DMS53 (cell line): ENCODE measurements around the gene CFDP1.

Experiments
- DNase-seq: peaks from one replicate; lab custom pipeline; 2025; lab: John Stamatoyannopoulos, UW

Gene CFDP1

DNA sequence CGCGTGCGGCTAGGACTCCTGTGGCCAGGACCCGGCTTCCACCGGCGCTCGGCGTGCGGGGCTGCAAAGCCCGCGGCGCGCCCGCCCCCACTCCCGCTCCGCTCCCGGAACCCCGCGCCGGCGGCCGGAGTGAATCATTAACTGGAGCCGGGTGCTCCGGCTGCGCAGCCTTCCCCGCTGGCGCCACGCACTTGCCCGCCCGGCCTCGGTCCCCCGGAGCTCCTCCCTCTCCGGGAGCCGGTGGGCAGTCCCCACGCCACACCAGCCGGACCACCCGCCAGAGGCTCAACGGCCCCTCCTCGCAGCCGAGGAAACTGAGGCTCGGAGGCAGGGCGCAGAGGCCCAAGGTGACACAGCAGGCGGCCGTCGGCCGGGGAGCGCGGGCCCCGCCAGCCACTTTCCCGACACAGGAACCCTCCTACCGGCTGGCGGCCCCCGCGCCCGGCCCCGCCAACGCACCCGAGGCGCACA is 182.5 kb downstream of the CFDP1 start:
- DNase-seq = peak; percentile 83

DNA sequence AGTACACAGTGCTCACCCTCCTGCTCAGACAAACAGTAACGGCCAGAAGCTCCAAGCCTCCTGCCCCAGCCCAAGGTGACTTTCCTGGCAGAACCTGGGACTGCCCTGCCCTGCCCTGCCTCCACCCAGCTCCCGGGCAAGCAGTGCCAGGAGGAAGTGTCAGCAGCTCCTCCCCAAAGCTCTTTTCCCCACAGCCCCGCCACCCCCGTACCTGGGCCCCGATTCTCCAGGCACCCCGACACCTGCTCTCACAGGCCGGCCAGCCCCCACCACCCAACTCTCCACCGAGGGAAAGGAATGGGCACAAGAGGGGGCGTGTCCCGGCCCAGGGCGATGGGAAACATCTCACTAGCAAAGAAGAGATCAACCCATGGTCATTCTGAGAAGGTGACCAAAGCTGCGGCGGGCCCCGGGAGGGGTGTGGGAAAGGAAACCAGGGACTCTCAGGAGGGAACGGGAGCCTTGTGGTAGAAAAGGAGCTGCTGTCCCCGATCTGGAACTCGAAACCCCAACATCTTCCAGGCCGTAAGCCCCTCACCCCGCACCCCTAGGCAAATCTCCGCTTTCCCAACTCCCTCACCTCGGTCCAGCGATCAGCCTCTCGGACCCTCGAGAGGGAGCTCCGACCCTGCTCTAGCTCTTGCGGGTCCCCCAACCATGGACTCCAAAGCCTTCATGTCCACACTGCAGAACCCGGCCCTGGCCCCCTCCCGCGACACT is 183.1 kb downstream of the CFDP1 start:
- DNase-seq = peak; percentile 40

DNA sequence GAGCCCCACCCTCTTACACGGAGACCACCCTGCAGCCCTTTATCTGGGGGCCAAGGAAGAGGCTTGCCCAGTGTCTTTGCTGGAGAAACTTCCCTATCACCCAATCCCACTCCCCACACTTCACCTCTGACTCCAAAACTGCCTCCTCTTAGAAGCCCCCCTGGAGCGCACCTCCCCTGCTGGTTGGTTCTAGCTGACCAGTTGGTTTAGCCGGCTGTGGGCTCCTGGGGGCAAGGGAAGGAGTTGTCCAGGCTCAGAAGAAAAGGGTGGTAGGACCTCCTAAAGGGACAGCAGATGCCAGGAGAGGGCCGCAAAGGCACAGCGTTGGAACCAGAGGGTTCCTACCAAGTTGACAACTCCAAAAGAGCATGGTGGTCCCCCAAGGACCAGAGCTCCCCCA is 183.9 kb downstream of the CFDP1 start:
- no peak for DNase-seq

DNA sequence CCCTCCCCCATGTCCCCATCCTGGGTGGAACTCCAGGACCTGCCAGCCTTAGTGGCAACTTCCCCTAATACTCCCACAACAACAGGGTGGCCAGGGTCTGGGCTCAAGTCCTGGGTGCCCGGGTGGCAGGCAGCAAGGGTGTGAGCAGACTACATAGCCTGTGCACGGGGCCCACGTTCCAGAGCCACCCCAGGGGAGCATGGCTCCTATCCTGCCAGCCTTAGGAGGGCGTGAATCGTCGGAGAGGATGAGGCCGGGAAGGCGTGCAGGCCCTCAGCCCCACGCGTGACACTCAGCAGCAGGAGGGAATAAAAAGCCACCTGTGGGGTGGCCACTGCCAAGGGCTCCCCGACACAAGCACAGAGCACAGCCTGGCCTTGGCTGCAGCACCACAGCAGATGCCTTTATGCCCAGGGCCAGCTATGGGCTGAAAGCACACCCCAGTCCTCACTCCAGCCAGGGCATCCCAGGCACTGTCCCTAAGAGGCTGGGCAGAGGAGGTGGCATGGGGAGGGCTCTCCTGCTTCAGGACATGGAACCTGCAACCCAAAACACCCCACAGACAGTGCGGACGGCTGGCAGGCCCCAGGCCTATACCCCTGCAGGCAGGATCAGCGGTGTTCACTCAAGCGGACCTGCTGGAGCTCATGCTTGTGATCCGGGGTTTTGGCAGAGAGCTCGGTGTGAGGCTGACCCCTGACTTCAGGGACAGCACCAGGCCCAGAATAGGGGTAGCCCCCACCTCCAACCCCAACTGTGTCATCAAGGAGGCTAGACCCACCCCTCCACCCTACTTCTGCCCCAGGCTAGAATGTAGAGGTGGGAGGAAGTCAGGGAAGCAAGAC is 184.5 kb downstream of the CFDP1 start:
- DNase-seq = no peak

- DNase-seq = no peak
These were observed 185.2 kb downstream of the CFDP1 start for GRCh38 chr16:75248142-75248535.

DNA sequence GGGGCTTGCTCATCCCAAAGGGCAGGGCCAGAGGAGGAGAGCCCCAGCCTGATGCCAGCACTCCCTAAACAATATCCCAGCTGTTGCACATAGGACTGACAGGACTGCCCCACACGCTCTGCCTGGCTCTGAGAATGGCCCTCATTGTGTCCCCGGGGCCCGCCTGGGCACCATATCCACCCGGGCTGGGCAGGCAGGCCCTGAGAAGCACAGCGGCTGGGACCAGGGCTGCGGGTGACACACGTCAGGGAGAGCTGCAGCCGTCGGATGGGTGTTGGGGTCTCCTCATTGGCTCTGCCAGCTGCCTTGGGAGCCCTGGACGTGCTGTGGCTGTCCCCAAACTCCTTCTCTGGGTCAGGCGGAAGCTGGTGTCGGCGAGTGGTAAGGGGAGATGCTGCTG is 186.1 kb downstream of the CFDP1 start:
- DNase-seq = no peak

DNA sequence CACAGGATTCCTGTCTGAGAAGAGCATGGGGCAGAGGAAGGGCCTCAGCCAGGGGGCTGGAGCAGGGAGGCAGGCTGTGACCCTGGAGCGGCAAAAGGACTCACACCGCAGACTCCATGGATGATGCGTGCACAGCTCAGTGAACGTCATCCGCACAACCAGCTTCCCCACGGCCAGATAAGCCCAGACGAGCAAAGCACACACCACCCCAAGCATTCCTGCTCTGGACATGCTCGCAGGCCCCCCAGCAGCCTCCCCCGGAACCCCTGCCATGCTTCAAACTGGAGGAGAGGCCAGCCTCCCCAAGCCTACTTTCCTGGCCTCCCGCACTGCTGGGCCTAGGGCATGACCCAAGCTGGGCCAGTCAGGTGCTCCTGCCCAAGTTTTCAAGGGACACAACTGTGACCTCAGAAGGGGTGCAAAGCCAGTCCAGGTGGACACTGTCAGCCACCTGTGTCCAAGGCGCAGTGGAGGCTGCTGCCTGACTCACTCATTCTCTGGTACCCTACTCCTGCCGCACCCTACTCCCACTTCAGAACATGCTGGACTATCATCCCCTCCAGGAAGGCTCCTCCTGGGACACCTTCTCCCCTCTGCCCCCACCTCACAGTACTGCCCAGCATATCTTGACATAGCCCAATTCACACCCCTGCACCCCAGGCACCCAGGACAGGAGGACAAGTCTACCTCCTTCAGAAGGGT is 186.6 kb downstream of the CFDP1 start:
- no peak for DNase-seq

DNA sequence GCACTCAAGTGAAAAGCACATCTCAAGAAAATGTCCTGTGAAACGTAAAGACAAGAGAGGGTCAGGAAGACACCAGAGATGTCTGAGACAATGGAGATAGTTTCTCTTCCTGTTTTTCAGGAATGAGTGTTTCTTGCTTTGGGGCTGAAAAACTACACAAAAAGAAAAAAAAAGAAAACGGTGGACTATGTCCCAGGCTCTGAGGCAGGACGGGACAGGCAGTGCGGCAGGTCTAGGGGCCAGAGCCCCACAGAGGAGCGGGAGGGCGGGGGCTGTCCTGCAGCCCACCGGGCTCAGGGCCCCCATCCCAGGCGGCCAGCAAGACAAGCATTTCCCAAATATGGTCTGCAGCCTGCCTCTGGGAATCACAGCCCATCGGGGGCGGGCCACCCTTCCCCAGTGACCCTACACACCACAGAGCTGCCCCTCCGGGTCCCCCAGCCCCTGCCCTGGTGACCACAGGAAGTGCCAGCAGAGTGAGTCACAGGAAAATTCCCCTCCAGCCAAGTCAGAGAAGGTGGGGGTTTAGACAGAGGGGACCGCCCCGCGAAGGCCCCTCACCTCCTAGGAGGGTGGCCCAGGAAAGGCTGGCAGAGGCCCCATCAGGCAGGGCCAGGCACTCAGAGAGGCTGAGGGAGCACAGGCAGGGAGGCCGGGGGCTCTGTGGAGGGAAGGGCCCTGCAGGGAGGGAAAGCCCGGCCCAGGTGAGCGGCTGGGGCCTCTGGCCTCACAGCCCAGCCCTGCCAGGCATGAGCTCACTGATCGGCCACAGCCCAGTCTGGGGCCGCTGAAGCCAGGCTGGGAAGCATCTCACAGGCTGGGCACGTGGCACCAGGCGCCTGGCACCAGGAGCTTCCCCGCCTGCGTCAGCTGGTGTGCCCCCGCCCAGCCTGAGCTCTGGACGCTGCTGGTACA is 188.2 kb downstream of the CFDP1 start:
- peak; percentile 40 for DNase-seq

GRCh38 chr16:75244225-75244809 is 189.0 kb downstream of the CFDP1 start:
- no peak for DNase-seq
